ENCODE measurements around the gene PCNX2.

- TF ChIP-seq, protein P1, sequence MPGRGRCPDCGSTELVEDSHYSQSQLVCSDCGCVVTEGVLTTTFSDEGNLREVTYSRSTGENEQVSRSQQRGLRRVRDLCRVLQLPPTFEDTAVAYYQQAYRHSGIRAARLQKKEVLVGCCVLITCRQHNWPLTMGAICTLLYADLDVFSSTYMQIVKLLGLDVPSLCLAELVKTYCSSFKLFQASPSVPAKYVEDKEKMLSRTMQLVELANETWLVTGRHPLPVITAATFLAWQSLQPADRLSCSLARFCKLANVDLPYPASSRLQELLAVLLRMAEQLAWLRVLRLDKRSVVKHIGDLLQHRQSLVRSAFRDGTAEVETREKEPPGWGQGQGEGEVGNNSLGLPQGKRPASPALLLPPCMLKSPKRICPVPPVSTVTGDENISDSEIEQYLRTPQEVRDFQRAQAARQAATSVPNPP (CRISPR knock-in tag; IDR thresholded peaks at IDR 0.05): no peak
- TF ChIP-seq POLR2AphosphoS5 (IDR thresholded peaks at IDR 0.05; ENCODE audit: low read depth, low read length) (no peak), ZNF775 (CRISPR knock-in tag; IDR thresholded peaks at IDR 0.05; ENCODE audit: borderline replicate concordance) (no peak), KDM5A (IDR thresholded peaks at IDR 0.05; ENCODE audit: borderline replicate concordance, low read length) (no peak), MIXL1 (CRISPR knock-in tag; IDR thresholded peaks at IDR 0.05) (no peak), EZH2 (conservative IDR thresholded peaks at IDR 0.05; ENCODE audit: low read depth, low read length) (no peak), FOSL2 (CRISPR knock-in tag; IDR thresholded peaks at IDR 0.05) (no peak), ZNF253 (CRISPR knock-in tag; IDR thresholded peaks at IDR 0.05; ENCODE audit: borderline replicate concordance) (no peak), ASH2L (IDR thresholded peaks at IDR 0.05; ENCODE audit: insufficient read length, low read depth, low read length) (no peak), CTCF (CRISPR knock-in tag; IDR thresholded peaks at IDR 0.05) (no peak), POLR2A (IDR thresholded peaks at IDR 0.05; ENCODE audit: insufficient read depth in 1 of 2, low read depth in 2 of 2, low read length in 2 of 2) (no peak), TARDBP (CRISPR knock-in tag; IDR thresholded peaks at IDR 0.05) (no peak), ZKSCAN1 (IDR thresholded peaks at IDR 0.05; ENCODE audit: low read length) (no peak), ZSCAN9 (CRISPR knock-in tag; IDR thresholded peaks at IDR 0.05; ENCODE audit: borderline replicate concordance) (no peak)
Measured at GRCh38 chr1:232962761-232963745, 332.5 kb downstream of the PCNX2 start.
